ENCODE data around the gene PCCA. TPM values are rescaled to one million over a fixed set of nuclear protein-coding genes. Genes with fewer than 3 reads are reported as not detected.

PCCA gene
- total and polyA plus RNA-seq, 2 donors (not counting 1 experiment from before 2014, with no cell fraction given): 4.8 to 17.4 TPM

GRCh38 chr13:100097821-100098220 lies 8.9 kb downstream of the PCCA start:
- H3K4me1 Mint-ChIP-seq: peaks cover 3% of the 10 kb centered on the region
- no CpG with 5 or more reads among the region's 1 CpG for WGBS (ENCODE audit: insufficient coverage)
- POLR2A ChIA-PET: no interaction called here
- H3K9me3 Mint-ChIP-seq (ENCODE audit: insufficient read depth): no peaks in the 10 kb centered on the region
- H3K27me3 Mint-ChIP-seq: no peaks in the 10 kb centered on the region
- Histone ChIP-seq H3K4me1 (ENCODE audit: control insufficient read depth in 2 of 2, insufficient read depth in 2 of 2, low read length in 2 of 2) (no peaks in the 10 kb centered on the region), H3K9ac (ENCODE audit: low read length) (no peak overlapping the region), H3K27me3 (replicated peaks in 1 of 4; ENCODE audit: control extremely low read depth in 1 of 4, control insufficient read depth in 3 of 4, insufficient read depth in 4 of 4, low read length in 3 of 4) (no peaks in the 10 kb centered on the region), H3K36me3 (replicated peaks in 1 of 2; ENCODE audit: control extremely low read depth in 1 of 2, control insufficient read depth in 1 of 2, extremely low read depth in 1 of 2, insufficient read depth in 2 of 2, low read length in 1 of 2) (no peaks in the 10 kb centered on the region), H3K27ac (ENCODE audit: low read length in 2 of 2) (no peak overlapping the region), H3K4me3 (ENCODE audit: control extremely low read depth in 1 of 5, extremely low read depth in 1 of 5, insufficient read depth in 1 of 5, low read depth in 2 of 5, low read length in 4 of 5) (no peak overlapping the region), H3K4me2 (replicated peaks; ENCODE audit: low read depth, low read length, poor library complexity, severe bottlenecking) (no peak overlapping the region), H3K79me2 (ENCODE audit: control insufficient read depth, insufficient read depth, low read length) (peaks cover 10% of the 10 kb centered on the region), H4K20me1 (ENCODE audit: control insufficient read depth, insufficient read depth, low read length, poor library complexity, severe bottlenecking) (no peaks in the 10 kb centered on the region), H3K9me3 (ENCODE audit: control extremely low read depth in 1 of 3, control insufficient read depth in 2 of 3, insufficient read depth in 1 of 3, low read length in 2 of 3) (no peaks in the 10 kb centered on the region), H2AFZ (ENCODE audit: insufficient read depth, low read depth, low read length, poor library complexity, severe bottlenecking) (no peak overlapping the region)
- CTCF ChIA-PET: no interaction called here
- DNase-seq: no peak
- TF ChIP-seq CTCF (IDR thresholded peaks at IDR 0.05) (no peak), EZH2 (IDR thresholded peaks at IDR 0.05; ENCODE audit: borderline replicate concordance, insufficient read depth, low read depth, low read length, poor library complexity, severe bottlenecking) (no peak)
- no peak overlapping the region for H3K27ac Mint-ChIP-seq
- H3K4me3 Mint-ChIP-seq: no peak overlapping the region
- intact Hi-C loops (cut with micrococcal nuclease): no loop called here
- ATAC-seq (ENCODE audit: low read depth): no peak

- H3K4me1 Mint-ChIP-seq: peaks cover 3% of the 10 kb centered on the region
- H3K79me2 ChIP-seq (ENCODE audit: control insufficient read depth, insufficient read depth, low read length): peaks cover 10% of the 10 kb centered on the region
- intact Hi-C loops (cut with micrococcal nuclease): no loop called here
These were observed 9.7 kb downstream of the PCCA start for GRCh38 chr13:100098445-100099116.

More at GRCh38 chr13:100098445-100099116, 9.7 kb downstream of the PCCA start:
- H2AFZ ChIP-seq (ENCODE audit: insufficient read depth, low read depth, low read length, poor library complexity, severe bottlenecking): no peak overlapping the region
- no peak for ATAC-seq (ENCODE audit: low read depth)
- WGBS (ENCODE audit: insufficient coverage): 93% methylated on average over 5 of the region's 6 CpGs
- H3K9me3 ChIP-seq (ENCODE audit: control extremely low read depth in 1 of 3, control insufficient read depth in 2 of 3, insufficient read depth in 1 of 3, low read length in 2 of 3): no peaks in the 10 kb centered on the region
- H3K36me3 ChIP-seq (replicated peaks in 1 of 2; ENCODE audit: control extremely low read depth in 1 of 2, control insufficient read depth in 1 of 2, extremely low read depth in 1 of 2, insufficient read depth in 2 of 2, low read length in 1 of 2): no peaks in the 10 kb centered on the region
- no peaks in the 10 kb centered on the region for H3K4me1 ChIP-seq (ENCODE audit: control insufficient read depth in 2 of 2, insufficient read depth in 2 of 2, low read length in 2 of 2)
- no peak for DNase-seq
- no peaks in the 10 kb centered on the region for H3K27me3 ChIP-seq (replicated peaks in 1 of 4; ENCODE audit: control extremely low read depth in 1 of 4, control insufficient read depth in 3 of 4, insufficient read depth in 4 of 4, low read length in 3 of 4)
- ChIA-PET POLR2A (no interaction called here), CTCF (no interaction called here)
- H3K9ac ChIP-seq (ENCODE audit: low read length): no peak overlapping the region
- no peak overlapping the region for H3K27ac Mint-ChIP-seq
- no peak overlapping the region for H3K4me3 Mint-ChIP-seq
- no peaks in the 10 kb centered on the region for H3K27me3 Mint-ChIP-seq
- H4K20me1 ChIP-seq (ENCODE audit: control insufficient read depth, insufficient read depth, low read length, poor library complexity, severe bottlenecking): no peaks in the 10 kb centered on the region
- TF ChIP-seq CTCF (IDR thresholded peaks at IDR 0.05) (no peak), EZH2 (IDR thresholded peaks at IDR 0.05; ENCODE audit: borderline replicate concordance, insufficient read depth, low read depth, low read length, poor library complexity, severe bottlenecking) (no peak)
- H3K4me2 ChIP-seq (replicated peaks; ENCODE audit: low read depth, low read length, poor library complexity, severe bottlenecking): no peak overlapping the region
- H3K9me3 Mint-ChIP-seq (ENCODE audit: insufficient read depth): no peaks in the 10 kb centered on the region
- no peak overlapping the region for H3K4me3 ChIP-seq (ENCODE audit: control extremely low read depth in 1 of 5, extremely low read depth in 1 of 5, insufficient read depth in 1 of 5, low read depth in 2 of 5, low read length in 4 of 5)
- no peak overlapping the region for H3K27ac ChIP-seq (ENCODE audit: low read length in 2 of 2)
